Measurements from ENCODE around the gene ATP7A.

The ATP7A gene

DNA sequence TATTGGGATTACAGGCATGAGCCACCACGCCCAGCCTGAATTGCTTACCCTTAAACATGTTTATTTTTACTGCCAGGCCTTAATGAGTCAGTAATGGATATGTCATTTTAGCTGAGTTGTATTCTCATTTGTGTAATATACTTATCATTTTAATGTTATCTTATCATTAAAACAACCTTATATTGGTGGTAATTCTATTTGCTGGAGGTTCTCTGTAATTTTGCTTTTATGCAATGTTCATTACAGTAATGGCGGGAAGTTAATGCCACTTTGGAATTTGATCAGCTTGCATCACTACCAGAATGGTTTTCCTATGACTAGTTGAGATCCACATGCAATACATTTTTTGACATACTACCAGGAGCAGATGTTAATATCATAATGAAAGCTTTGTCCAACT, 65.3 kb downstream of the ATP7A start:
- TF ChIP-seq POLR2AphosphoS5 (IDR thresholded peaks at IDR 0.05; ENCODE audit: borderline replicate concordance, low read depth, low read length) (no peak), FOXP2 (optimal IDR thresholded peaks at IDR 0.05; ENCODE audit: control extremely low read depth, extremely low read length, insufficient read depth) (no peak), EZH2 (IDR thresholded peaks at IDR 0.05) (no peak)
- H3K4me3 ChIP-seq = no peak overlapping the region

DNA sequence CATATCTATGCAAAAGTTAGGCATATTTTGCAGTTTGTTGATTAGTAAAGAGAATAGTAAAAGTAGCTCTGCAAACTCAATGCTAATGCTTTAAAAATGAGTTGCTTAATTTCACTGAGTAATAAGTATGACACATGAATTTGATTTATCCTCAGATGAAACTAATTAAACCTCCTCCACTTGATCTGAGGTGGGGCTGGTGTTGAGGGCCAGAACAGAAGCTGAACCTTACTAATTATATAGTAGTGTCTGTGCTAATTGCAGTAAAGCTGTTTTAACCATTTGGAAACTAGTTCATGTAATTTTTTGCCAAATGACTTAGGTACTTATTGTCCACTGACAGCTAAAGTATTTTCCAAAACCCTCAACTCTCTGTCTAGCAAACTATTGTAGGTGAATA, 66.6 kb downstream of the ATP7A start:
- no peak for DNase-seq (ENCODE audit: low read depth, low spot score)
- TF ChIP-seq FOXP2 (optimal IDR thresholded peaks at IDR 0.05; ENCODE audit: control extremely low read depth, extremely low read length, insufficient read depth) (no peak), EZH2 (IDR thresholded peaks at IDR 0.05) (no peak), POLR2AphosphoS5 (IDR thresholded peaks at IDR 0.05; ENCODE audit: borderline replicate concordance, low read depth, low read length) (no peak)
- H3K27ac ChIP-seq = no peak overlapping the region
- H3K4me3 ChIP-seq = no peak overlapping the region
- no peak overlapping the region for H3K9ac ChIP-seq (ENCODE audit: insufficient read length)
- H3K36me3 ChIP-seq (ENCODE audit: insufficient read depth, low read length) = no peaks in the 10 kb centered on the region
- H3K9me3 ChIP-seq (ENCODE audit: low read depth, low read length) = no peaks in the 10 kb centered on the region

More for the DNA sequence above, 65.3 kb downstream of the ATP7A start:
- H3K9ac ChIP-seq (ENCODE audit: insufficient read length) = no peak overlapping the region
- H3K27ac ChIP-seq = no peak overlapping the region
- no peak for DNase-seq (ENCODE audit: low read depth, low spot score)
- H3K9me3 ChIP-seq (ENCODE audit: low read depth, low read length) = no peaks in the 10 kb centered on the region
- H3K36me3 ChIP-seq (ENCODE audit: insufficient read depth, low read length) = no peaks in the 10 kb centered on the region

DNA sequence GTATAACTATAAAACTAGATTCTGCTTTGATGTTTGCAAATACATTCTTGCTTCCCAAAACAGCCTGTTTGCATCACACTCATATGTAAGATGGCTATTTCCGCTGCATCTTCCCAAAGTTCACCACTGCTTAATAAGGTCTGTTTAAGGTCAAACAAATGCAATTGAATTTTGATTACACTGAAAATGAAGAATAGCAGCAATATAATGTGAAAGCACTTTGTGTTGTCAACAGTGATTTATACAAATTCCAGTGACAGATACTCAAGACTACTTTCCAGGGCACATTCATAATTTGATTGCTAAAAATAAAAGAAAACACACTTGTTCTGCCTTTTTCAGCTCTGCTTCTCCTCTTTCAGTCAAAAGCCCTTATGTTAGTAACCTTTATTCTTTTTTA, 67.0 kb downstream of the ATP7A start:
- H3K36me3 ChIP-seq (ENCODE audit: insufficient read depth, low read length) = no peaks in the 10 kb centered on the region
- H3K9me3 ChIP-seq (ENCODE audit: low read depth, low read length) = no peaks in the 10 kb centered on the region
- H3K27ac ChIP-seq = no peak overlapping the region
- H3K4me3 ChIP-seq = no peak overlapping the region
- DNase-seq (ENCODE audit: low read depth, low spot score) = no peak
- TF ChIP-seq FOXP2 (optimal IDR thresholded peaks at IDR 0.05; ENCODE audit: control extremely low read depth, extremely low read length, insufficient read depth) (no peak), POLR2AphosphoS5 (IDR thresholded peaks at IDR 0.05; ENCODE audit: borderline replicate concordance, low read depth, low read length) (no peak), EZH2 (IDR thresholded peaks at IDR 0.05) (no peak)
- H3K9ac ChIP-seq (ENCODE audit: insufficient read length) = no peak overlapping the region

DNA sequence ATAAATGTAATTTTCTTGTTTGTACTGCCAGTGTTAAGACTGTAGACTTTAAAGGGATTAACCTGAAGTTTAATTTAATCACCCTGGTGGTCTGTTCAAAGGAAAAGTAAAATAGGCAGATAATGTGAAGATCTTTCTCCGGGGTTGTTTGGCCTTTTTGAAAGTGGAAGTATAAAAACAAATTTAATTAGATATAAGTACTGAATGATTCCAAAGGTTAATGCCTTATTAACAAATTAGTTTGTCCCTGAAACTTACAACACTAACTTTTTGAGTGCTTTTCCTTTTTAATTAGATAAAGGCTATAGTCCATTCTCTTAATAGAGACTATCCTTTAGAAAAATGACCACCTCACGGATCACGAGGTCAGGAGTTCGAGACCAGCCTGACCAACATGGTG, 69.4 kb downstream of the ATP7A start:
- Histone ChIP-seq H3K27ac (no peak overlapping the region), H3K4me3 (no peak overlapping the region), H3K9ac (ENCODE audit: insufficient read length) (no peak overlapping the region), H3K9me3 (ENCODE audit: low read depth, low read length) (no peaks in the 10 kb centered on the region), H3K36me3 (ENCODE audit: insufficient read depth, low read length) (no peaks in the 10 kb centered on the region)
- no peak for DNase-seq (ENCODE audit: low read depth, low spot score)
- TF ChIP-seq POLR2AphosphoS5 (IDR thresholded peaks at IDR 0.05; ENCODE audit: borderline replicate concordance, low read depth, low read length) (no peak), FOXP2 (optimal IDR thresholded peaks at IDR 0.05; ENCODE audit: control extremely low read depth, extremely low read length, insufficient read depth) (no peak), EZH2 (IDR thresholded peaks at IDR 0.05) (no peak)

DNA sequence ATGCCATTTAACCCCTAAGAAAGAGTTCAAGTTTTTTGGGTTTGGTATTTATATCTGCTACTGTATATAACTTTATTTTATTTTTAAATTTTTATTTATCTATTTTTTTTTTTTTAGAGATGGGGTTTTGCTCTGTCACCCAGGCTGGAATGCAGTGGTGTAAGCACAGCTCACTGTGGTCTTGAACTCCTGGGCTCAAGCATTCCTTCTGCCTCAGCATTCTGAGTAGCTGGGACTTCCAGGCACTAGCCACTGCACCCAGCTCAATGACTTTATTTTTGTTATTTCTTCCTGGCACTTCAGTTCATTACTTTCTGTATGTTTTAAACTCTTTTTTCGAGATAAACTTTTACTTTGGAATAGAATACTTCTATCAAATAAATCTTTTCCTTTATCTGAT, 101.4 kb downstream of the ATP7A start:
- no peak for DNase-seq (ENCODE audit: low read depth, low spot score)
- no peak overlapping the region for H3K27ac ChIP-seq
- no peaks in the 10 kb centered on the region for H3K36me3 ChIP-seq (ENCODE audit: insufficient read depth, low read length)
- no peaks in the 10 kb centered on the region for H3K9me3 ChIP-seq (ENCODE audit: low read depth, low read length)
- H3K4me3 ChIP-seq = no peak overlapping the region
- TF ChIP-seq FOXP2 (optimal IDR thresholded peaks at IDR 0.05; ENCODE audit: control extremely low read depth, extremely low read length, insufficient read depth) (no peak), POLR2AphosphoS5 (IDR thresholded peaks at IDR 0.05; ENCODE audit: borderline replicate concordance, low read depth, low read length) (no peak), EZH2 (IDR thresholded peaks at IDR 0.05) (no peak)
- H3K9ac ChIP-seq (ENCODE audit: insufficient read length) = no peak overlapping the region

DNA sequence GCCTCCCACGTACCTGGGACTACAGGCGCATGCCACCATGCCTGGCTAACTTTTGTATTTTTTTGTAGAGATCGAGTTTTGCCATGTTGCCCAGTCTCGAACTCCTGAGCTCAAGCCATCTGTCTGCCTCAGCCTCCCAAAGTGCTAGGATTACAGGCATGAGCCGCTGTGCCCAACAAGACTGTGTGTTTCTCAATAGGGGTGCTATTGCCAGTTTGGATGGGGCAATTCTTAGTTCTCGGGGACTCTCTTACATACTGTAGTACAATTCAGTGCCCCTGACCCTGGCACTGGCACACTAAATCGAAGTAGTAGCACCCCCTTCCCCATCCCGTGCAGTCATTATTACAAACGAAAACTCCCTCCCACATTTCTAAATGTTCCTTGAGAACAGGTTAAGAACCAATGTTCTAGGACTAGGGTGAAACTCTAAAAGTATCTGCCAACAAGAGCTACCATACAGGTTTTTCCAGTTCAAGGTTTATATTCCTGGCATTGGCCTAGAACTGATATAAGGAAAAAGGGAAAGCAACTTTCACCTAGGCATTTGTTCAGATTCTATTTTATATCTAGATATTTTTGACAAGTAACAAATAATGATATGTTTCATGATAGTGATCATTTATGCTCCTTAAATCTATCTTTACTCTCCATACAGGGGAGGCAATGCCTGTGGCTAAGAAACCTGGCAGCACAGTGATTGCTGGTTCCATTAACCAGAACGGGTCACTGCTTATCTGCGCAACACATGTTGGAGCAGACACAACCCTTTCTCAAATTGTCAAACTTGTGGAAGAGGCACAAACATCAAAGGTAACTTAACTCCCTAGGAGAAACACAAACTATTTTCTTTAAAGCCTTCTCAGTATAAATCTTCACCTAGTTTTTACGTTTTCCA, 109.3 kb downstream of the ATP7A start:
- H3K27ac ChIP-seq = no peak overlapping the region
- no peak overlapping the region for H3K4me3 ChIP-seq
- no peak overlapping the region for H3K9ac ChIP-seq (ENCODE audit: insufficient read length)
- no peaks in the 10 kb centered on the region for H3K9me3 ChIP-seq (ENCODE audit: low read depth, low read length)
- H3K36me3 ChIP-seq (ENCODE audit: insufficient read depth, low read length) = no peaks in the 10 kb centered on the region
- TF ChIP-seq EZH2 (IDR thresholded peaks at IDR 0.05) (no peak), FOXP2 (optimal IDR thresholded peaks at IDR 0.05; ENCODE audit: control extremely low read depth, extremely low read length, insufficient read depth) (no peak), POLR2AphosphoS5 (IDR thresholded peaks at IDR 0.05; ENCODE audit: borderline replicate concordance, low read depth, low read length) (no peak)
- DNase-seq (ENCODE audit: low read depth, low spot score) = no peak

DNA sequence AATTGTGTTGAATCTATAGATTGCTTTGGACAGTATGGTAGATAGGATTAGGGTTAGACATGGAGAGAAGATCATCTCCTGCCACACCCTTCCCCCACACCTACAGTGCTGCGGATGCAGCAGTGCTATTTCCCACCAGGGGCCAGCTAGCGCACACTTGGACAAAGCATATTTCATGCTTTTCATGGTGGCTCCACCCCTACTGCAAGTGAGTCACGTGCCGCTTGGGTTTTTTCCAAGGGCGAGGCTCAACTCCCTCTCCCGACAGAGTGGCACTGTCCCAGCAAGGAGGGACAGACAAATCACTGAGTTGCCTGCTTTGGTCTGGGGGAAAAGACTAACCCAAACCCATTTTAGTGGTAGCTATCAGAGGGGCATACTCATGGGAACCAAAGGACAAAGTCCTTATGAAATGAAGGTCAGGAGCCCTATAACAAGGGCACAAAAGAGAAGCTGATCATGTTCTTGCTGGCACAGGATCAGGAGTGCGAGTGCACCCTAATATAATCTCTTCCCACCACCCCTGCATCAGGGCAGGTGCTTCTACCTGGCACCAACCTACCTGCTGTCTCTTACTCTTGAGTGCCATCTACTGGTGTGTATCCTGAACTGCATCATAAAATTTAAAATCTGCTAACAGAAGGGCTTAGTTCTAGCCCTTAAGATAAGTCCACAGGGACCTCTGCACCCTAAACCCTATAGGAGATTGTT, 114.0 kb downstream of the ATP7A start:
- Histone ChIP-seq H3K27ac (no peak overlapping the region), H3K4me3 (no peak overlapping the region), H3K9ac (ENCODE audit: insufficient read length) (no peak overlapping the region), H3K9me3 (ENCODE audit: low read depth, low read length) (no peaks in the 10 kb centered on the region), H3K36me3 (ENCODE audit: insufficient read depth, low read length) (no peaks in the 10 kb centered on the region)
- no peak for TF ChIP-seq EZH2 (IDR thresholded peaks at IDR 0.05)
- no peak for TF ChIP-seq POLR2AphosphoS5 (IDR thresholded peaks at IDR 0.05; ENCODE audit: borderline replicate concordance, low read depth, low read length)
- no peak for TF ChIP-seq FOXP2 (optimal IDR thresholded peaks at IDR 0.05; ENCODE audit: control extremely low read depth, extremely low read length, insufficient read depth)
- DNase-seq (ENCODE audit: low read depth, low spot score) = no peak

DNA sequence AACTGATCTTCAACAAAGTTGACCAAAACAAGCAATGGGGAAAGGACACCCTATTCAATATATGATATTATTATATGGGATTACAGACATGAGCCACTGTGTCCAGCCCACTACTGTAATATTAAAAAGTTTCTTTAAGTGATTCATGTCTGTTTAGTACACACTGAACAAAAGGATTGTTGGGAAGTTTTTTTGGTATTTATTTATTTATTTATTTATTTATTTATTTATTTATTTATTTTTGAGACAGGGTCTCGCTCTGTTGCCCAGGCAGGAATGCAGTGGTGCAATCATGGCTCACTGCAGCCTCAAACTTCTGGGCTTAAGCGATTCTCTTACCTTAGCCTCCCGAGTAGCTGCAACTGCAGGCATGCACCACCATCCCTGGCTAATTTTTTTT, 117.3 kb downstream of the ATP7A start:
- H3K9me3 ChIP-seq (ENCODE audit: low read depth, low read length) = no peaks in the 10 kb centered on the region
- no peak overlapping the region for H3K27ac ChIP-seq
- H3K9ac ChIP-seq (ENCODE audit: insufficient read length) = no peak overlapping the region
- DNase-seq (ENCODE audit: low read depth, low spot score) = no peak
- no peak for TF ChIP-seq EZH2 (IDR thresholded peaks at IDR 0.05)
- no peak for TF ChIP-seq POLR2AphosphoS5 (IDR thresholded peaks at IDR 0.05; ENCODE audit: borderline replicate concordance, low read depth, low read length)
- no peak for TF ChIP-seq FOXP2 (optimal IDR thresholded peaks at IDR 0.05; ENCODE audit: control extremely low read depth, extremely low read length, insufficient read depth)
- H3K36me3 ChIP-seq (ENCODE audit: insufficient read depth, low read length) = no peaks in the 10 kb centered on the region
- no peak overlapping the region for H3K4me3 ChIP-seq
